Middle frontal gyrus (tissue), 1 donor: ENCODE results near the gene SGO2.

Experiments used
- DNase-seq: peaks from one replicate; pipeline ENCODE4 v3.0.0-alpha.2; 2015; ENCODE audit warnings: low spot score; ENCODE audit errors: extremely low spot score

SGO2 gene

GRCh38 chr2:200525882-200526651 lies at the start of gene SGO2:
SGO2 (plus strand) TSS chr2:200526207; CDS start chr2:200532976, 6,769 bp downstream.
- peak; percentile 92 for DNase-seq

- DNase-seq = no peak
These were observed 49.2 kb upstream of the SGO2 start for GRCh38 chr2:200476836-200477235.

GRCh38 chr2:200477667-200478131 lies 48.3 kb upstream of the SGO2 start:
- no peak for DNase-seq

- no peak for DNase-seq
These were observed 46.2 kb upstream of the SGO2 start for GRCh38 chr2:200479692-200480265.

GRCh38 chr2:200482194-200482593 lies 43.8 kb upstream of the SGO2 start:
- DNase-seq = no peak

- no peak for DNase-seq
These were observed 42.2 kb upstream of the SGO2 start for GRCh38 chr2:200483729-200484198.

- DNase-seq = no peak
These were observed 41.1 kb upstream of the SGO2 start for GRCh38 chr2:200484934-200485333.

- no peak for DNase-seq
These were observed 39.5 kb upstream of the SGO2 start for GRCh38 chr2:200486529-200486928.

GRCh38 chr2:200488169-200488568 lies 37.8 kb upstream of the SGO2 start:
- no peak for DNase-seq

- DNase-seq = no peak
These were observed 36.0 kb upstream of the SGO2 start for GRCh38 chr2:200490001-200490400.

GRCh38 chr2:200492656-200493055 lies 33.4 kb upstream of the SGO2 start:
- no peak for DNase-seq

GRCh38 chr2:200494048-200494447 lies 32.0 kb upstream of the SGO2 start:
- no peak for DNase-seq

GRCh38 chr2:200496696-200497095 lies 29.3 kb upstream of the SGO2 start:
- no peak for DNase-seq

GRCh38 chr2:200498402-200499162 lies 27.4 kb upstream of the SGO2 start:
- no peak for DNase-seq

GRCh38 chr2:200502196-200502595 lies 23.8 kb upstream of the SGO2 start:
- no peak for DNase-seq

GRCh38 chr2:200506679-200507078 lies 19.3 kb upstream of the SGO2 start:
- DNase-seq = no peak

GRCh38 chr2:200507179-200507578 lies 18.8 kb upstream of the SGO2 start:
- DNase-seq = no peak

- DNase-seq = no peak
These were observed 16.8 kb upstream of the SGO2 start for GRCh38 chr2:200509235-200509611.

GRCh38 chr2:200509612-200510433 lies 16.2 kb upstream of the SGO2 start, which contains the start of gene KCTD18:
KCTD18 (minus strand) TSS chr2:200510068; CDS start chr2:200507016, 3,052 bp downstream.
- DNase-seq = peak; percentile 84

- DNase-seq = no peak
These were observed 10.9 kb upstream of the SGO2 start for GRCh38 chr2:200515155-200515554.

- DNase-seq = no peak
These were observed 2.8 kb upstream of the SGO2 start for GRCh38 chr2:200523158-200523557.
